HG02943 (cell line): Measurements from ENCODE around the gene TRAPPC10.

Source experiments
- ATAC-seq: cut with Tn5 transposase; IDR thresholded peaks from one replicate; pipeline ENCODE4 v1.9.1; 2021; ENCODE audit warnings: mild to moderate bottlenecking, low read depth, moderate library complexity; ENCODE audit not compliant: unreplicated experiment

Gene TRAPPC10

GRCh38 chr21:43981151-43981870, 30.8 kb upstream of the TRAPPC10 start:
- no peak for ATAC-seq

DNA sequence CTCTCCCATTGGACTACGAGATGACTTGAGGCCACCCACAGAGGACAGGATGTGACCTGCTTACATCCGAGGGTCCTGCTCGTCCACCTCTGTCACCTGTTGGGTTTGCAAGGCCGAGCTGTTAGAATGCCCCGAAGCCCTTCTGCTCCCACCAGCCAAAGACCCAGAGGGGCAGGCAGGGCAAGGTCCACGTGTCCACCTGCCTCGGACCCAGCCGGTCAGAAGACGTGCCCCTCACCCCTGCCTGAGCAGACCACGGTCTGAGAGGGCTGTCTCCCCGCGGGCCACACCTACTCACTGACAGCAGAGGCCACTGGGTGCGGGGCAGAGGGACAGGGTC, 30.3 kb upstream of the TRAPPC10 start:
- no peak for ATAC-seq

DNA sequence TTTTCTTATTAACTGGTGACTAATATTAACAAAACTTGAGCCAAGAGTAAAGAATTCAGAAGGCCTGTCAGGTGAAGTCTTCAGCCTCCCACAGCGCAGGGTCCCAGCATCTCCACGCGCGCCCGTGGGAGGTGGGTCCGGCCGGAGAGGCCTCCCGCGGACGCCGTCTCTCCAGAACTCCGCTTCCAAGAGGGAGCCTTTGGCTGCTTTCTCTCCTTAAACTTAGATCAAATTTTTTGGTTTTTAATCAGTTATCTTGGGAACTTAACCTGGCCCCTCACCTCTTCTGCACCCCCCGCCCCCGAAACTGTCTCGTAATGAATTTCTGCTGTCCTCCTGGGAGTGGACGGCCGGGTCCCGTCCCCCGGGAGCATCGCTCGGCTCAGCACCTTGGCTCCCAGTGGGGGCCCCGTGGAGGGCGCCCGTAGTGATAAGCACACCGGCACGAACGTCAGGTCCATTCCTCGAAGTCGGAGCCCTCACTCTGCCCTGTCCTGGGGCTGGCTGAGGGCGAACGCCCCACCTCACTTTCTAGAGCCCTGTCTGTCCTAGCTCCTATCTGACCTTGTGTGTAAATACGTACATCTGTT, 29.5 kb upstream of the TRAPPC10 start:
- ATAC-seq, result no peak

GRCh38 chr21:43983390-43983789, 28.7 kb upstream of the TRAPPC10 start:
- no peak for ATAC-seq

- no peak for ATAC-seq
Measured at GRCh38 chr21:43983860-43984420, 28.2 kb upstream of the TRAPPC10 start.

GRCh38 chr21:43984905-43985689, 27.0 kb upstream of the TRAPPC10 start:
- ATAC-seq, result no peak

GRCh38 chr21:43985690-43986251, 26.3 kb upstream of the TRAPPC10 start:
- no peak for ATAC-seq

DNA sequence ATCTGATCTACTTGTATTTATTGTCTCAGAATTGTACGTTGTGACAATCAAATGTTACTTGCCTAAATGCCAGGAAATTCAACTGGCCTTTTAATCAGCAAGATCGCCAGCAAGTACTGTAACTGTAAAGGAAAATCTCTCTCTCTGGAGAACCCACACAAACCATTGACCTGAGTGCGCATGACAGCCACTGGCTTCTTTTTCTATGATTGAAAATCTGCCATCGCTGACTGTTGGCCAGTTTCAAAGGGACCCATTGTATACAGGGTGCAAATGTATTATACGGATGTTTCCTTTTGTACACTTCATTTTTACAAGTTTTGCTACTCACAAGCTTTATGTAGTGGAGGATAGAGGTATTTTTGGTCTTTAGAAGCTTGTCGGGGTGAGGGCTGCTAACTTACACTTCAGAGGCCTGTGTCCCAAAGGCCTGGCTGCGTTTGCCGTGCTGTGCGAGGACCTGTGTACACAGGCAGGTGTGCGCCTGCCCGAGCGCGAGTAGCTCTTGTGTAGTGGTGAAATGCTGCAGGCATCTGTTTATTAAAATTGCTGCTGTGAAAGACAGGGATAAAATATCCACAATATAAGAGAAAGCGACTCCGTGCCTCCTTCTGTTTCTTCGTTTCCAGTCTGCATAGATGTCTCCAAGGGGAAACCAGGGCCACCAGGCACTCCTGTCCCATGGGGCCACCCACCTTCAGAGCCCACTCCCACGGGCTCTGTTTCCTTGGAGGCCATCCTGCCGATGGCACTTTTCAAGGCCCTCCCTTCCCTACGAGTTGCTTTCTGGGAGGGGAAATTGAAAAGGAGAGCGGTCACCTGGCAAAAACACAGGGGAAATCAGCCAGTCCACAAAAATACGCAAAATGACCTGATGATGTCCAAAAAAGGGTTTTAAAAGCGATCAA, 25.3 kb upstream of the TRAPPC10 start:
- ATAC-seq, result no peak

GRCh38 chr21:43987509-43987908, 24.6 kb upstream of the TRAPPC10 start:
- ATAC-seq, result no peak

- no peak for ATAC-seq
Measured at GRCh38 chr21:43988016-43988415, 24.1 kb upstream of the TRAPPC10 start.

DNA sequence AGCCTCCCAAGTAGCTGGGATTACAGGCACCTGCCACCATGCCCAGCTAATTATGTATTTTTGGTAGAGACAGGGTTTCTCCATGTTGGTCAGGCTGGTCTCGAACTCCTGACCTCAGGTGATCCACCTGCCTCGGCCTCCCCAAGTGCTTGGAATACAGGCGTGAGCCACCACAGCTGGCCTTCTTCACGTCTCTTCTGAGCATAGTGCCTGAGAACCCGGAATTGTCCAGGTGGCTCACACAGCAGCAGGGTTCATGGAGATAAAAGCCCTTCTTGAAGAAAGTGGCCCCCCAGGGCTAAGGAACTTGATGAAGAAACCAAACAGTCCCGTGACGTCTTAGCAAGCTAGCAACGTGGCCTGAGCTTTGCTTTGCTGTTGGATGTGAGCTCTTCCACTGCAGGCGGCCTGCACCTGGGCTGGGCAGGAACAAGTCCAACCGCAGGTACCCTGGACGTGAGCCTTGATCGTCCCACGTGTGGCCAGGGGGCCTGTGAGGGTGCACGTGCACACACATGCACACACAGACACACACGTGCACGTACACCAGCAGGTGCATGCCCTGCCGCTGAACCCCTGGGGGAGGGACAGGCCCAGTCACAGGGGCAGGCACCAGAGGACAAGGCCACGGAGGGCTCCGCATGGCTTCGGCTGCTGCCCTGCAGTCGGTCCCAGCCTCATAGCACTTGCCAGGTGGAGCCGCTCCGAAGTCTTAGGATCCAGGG, 23.4 kb upstream of the TRAPPC10 start:
- ATAC-seq, result no peak

DNA sequence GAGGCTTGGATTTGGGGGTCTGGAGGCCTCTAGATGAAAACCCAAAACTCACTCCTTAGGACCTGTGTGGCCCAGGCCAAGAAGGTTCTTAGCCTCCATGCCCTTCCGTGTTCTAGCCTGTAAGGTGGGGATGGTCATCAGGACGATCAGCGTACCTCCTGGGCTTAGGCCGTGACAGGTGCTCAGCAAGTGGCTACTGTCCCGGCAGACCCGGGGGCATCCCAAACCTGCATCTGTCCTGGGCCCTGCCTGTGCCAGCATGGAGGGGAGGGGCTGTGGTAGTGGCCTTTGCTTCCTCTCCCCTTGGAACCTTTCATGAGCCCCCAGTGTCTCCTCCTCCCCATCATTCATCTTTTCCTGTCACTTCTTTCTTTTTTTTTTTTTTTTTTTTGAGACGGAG, 22.7 kb upstream of the TRAPPC10 start:
- ATAC-seq, result no peak

- no peak for ATAC-seq
Measured at GRCh38 chr21:43991447-43991991, 20.6 kb upstream of the TRAPPC10 start.

- no peak for ATAC-seq
Measured at GRCh38 chr21:43992121-43992520, 20.0 kb upstream of the TRAPPC10 start.

GRCh38 chr21:43993420-43993934, 18.6 kb upstream of the TRAPPC10 start:
- ATAC-seq, result no peak

- ATAC-seq, result no peak
Measured at GRCh38 chr21:43994085-43994484, 18.0 kb upstream of the TRAPPC10 start.

- no peak for ATAC-seq
Measured at GRCh38 chr21:43994646-43995045, 17.5 kb upstream of the TRAPPC10 start.

GRCh38 chr21:43995521-43996105, 16.5 kb upstream of the TRAPPC10 start:
- ATAC-seq, result no peak
